Memory B cell (primary cell): ENCODE measurements around the gene ZNF76.
"Not testable (repeated sequence)": the region's sequence is repeated elsewhere in the genome, so short reads cannot be mapped to it uniquely, and the experiment has no call there.

Source experiments
- ATAC-seq: fragments of 150-1000 bp; cut with Tn5 transposase; 2 replicates; pipeline ENCODE4 v1.10.0; 2021; ENCODE audit warnings: low read depth, mild to moderate bottlenecking, moderate library complexity
- DNase-seq, 2 donors: peaks; one replicate each; pipeline ENCODE4 v3.0.0; 2022; ENCODE audit warnings: low spot score in 2 of 2
- H3K27ac Mint-ChIP-seq: one replicate; pipeline ENCODE4 v1.8.0; 2022; ENCODE audit warnings: mild to moderate bottlenecking, moderate library complexity, mixed read lengths
- H3K27me3 Mint-ChIP-seq: one replicate; pipeline ENCODE4 v1.8.0; 2022; ENCODE audit warnings: mixed read lengths
- H3K36me3 Mint-ChIP-seq: one replicate; pipeline ENCODE4 v1.8.0; 2022; ENCODE audit warnings: mild to moderate bottlenecking, mixed read lengths
- H3K4me1 Mint-ChIP-seq: one replicate; pipeline ENCODE4 v1.8.0; 2022; ENCODE audit warnings: mixed read lengths
- H3K4me3 Mint-ChIP-seq: one replicate; pipeline ENCODE4 v1.8.0; 2022; ENCODE audit warnings: mild to moderate bottlenecking, moderate library complexity, mixed read lengths
- H3K9me3 Mint-ChIP-seq: one replicate; pipeline ENCODE4 v1.8.0; 2022; ENCODE audit warnings: mixed read lengths

ZNF76 gene

DNA sequence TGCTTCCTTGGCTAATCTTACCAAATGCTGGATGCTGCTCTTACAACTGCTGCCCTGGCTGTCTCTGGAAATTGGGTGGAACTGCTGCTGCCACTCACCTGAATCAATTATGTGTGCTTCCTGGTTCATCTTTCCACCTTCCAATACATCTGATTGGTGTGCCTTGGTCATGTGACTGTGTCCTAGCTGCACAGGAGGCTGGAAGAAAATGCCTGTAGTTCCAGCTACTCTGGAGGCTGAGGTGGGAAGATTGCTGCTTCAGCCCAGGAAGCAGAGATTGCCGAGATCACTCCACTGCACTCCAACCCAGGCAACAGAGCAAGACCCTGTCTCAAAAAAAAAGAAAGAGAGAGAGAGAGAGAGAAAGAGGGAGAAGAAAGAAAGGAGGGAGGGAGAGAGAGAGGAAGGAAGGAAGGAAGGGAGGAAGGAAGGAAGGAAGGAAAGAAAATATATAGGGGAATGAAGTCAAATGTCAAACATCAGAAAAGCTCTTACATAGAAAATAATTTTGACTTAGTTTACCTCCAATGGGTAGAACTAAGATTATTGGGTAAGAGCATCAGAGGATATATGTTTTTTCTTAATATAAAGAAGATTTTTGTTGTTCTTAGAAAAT lies 68.7 kb downstream of the ZNF76 start:
- DNase-seq (no peak), ATAC-seq (no peak)
- H3K4me3 Mint-ChIP-seq, result no peak overlapping the region
- H3K4me1 Mint-ChIP-seq, result peaks cover 16% of the 10 kb centered on the region
- H3K27me3 Mint-ChIP-seq, result no peaks in the 10 kb centered on the region
- H3K36me3 Mint-ChIP-seq, result peaks cover 15% of the 10 kb centered on the region
- H3K9me3 Mint-ChIP-seq, result peaks cover 3% of the 10 kb centered on the region
- no peak overlapping the region for H3K27ac Mint-ChIP-seq

DNA sequence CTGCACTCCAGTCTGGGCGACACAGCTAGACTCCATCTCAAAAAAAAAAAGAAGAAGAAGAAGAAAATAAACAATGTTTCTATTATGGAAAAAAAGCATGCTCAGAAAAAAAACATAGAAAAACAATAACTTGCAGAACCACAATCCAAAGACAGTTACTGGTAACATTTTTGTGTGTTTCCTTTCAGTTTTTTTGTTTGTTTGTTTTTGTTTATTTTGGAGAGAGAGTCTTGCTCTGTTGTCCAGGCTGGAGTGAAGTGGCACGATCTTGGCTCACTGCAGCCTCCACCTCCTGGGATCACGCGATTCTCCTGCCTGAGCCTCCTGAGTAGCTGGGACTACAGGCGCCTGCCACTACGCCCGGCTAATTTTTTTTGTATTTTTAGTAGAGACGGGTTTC lies 69.4 kb downstream of the ZNF76 start:
- not testable (repeated sequence) for H3K4me3 Mint-ChIP-seq, DNase-seq, H3K9me3 Mint-ChIP-seq, ATAC-seq, H3K27ac Mint-ChIP-seq, H3K27me3 Mint-ChIP-seq
- peaks cover 16% of the 10 kb centered on the region for H3K4me1 Mint-ChIP-seq
- peaks cover 13% of the 10 kb centered on the region for H3K36me3 Mint-ChIP-seq

DNA sequence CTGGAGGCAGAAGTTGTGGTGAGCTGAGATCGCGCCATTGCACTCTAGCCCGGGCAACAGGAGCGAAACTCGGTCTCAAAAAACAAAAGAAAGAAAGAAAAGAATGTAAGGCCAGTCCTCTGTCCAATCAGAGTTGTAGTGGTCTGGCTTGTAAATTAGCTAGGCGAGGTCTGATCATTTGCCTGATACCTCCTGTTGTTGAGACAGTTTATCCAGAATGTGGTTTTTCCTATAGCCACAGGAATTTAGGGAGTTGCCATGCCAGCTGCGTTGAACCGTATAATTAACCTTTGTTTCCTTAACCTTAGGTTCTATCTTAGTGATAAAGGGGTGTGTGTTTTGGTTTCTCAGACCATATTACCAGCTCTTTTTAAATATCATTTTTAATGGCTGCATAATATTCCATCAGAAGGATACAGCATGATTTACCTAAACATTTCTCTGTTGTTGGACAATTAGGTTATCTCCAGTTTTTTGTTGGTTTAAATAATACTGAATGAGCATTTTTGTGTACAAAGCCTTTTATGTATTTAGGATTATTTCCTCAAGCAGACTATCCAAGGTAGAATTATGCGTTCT lies 71.1 kb downstream of the ZNF76 start:
- ATAC-seq (no peak), DNase-seq (no peak)
- Mint-ChIP-seq H3K4me1 (peaks cover 16% of the 10 kb centered on the region), H3K4me3 (no peak overlapping the region), H3K36me3 (peaks cover 11% of the 10 kb centered on the region), H3K27me3 (peaks cover 1% of the 10 kb centered on the region), H3K27ac (no peak overlapping the region), H3K9me3 (peaks cover 5% of the 10 kb centered on the region)

DNA sequence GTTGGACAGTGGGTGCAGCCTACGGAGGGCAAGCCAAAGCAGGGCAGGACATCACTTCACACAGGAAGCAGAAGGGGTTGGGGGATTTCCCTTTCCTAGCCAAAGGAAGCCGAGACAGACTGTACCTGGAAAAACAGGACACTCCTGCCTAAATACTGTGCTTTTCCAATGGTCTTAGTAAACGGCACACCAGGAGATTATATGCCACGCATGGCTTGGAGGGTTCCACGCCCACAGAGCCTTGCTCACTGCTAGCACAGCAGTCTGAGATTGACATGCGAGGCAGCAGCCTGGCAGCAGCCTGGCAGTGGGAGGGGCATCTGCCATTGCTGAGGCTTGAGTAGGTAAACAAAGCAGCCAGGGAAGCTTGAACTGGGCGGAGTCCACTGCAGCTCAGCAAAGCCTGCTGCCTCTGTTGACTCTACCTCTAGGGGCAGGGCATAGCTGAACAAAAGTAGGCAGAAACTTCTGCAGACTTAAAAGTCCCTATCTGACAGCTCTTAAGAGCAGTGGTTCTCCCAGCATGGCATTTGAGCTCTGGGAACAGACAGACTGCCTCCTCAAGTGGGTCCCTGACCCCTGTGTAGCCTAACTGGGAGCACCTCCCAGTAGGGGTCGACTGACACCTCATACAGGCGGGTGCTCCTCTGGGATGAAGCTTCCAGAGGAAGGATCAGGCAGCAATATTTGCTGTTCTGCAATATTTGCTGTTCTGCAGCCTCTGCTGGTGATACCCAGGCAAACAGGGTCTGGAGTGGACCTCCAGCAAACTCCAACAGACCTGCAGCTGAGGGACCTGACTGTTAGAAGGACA lies 72.7 kb downstream of the ZNF76 start:
- H3K4me3 Mint-ChIP-seq, H3K27me3 Mint-ChIP-seq, H3K27ac Mint-ChIP-seq, H3K9me3 Mint-ChIP-seq: not testable (repeated sequence)
- Mint-ChIP-seq H3K36me3 (peaks cover 11% of the 10 kb centered on the region), H3K4me1 (peaks cover 14% of the 10 kb centered on the region)
- peak in 1 of 2 donors; percentile 40 for DNase-seq
- ATAC-seq, result peak; percentile 77

DNA sequence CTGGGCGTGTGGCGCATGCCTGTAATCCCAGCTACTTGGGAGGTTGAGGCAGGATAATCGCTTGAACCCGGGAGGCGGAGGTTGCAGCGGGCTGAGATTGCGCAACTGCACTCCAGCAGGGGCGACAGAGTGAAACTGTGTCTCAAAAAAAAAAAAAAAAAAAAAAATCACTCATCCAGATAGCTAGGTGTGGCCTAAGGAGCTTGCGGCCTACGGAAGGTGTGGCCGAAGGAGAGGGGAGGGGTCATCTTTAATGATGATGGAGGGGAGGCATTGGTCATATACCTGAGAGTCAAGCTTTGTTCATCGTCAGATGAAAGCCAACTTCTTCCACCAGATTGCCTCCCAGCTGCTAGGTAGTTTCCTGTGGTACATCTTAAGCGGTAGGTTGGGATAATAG lies 82.0 kb downstream of the ZNF76 start:
- ATAC-seq (no peak), DNase-seq (no peak)
- Mint-ChIP-seq H3K36me3 (peaks cover 8% of the 10 kb centered on the region), H3K27ac (no peak overlapping the region), H3K4me1 (peaks cover 31% of the 10 kb centered on the region), H3K4me3 (no peak overlapping the region), H3K27me3 (no peaks in the 10 kb centered on the region), H3K9me3 (no peaks in the 10 kb centered on the region)

DNA sequence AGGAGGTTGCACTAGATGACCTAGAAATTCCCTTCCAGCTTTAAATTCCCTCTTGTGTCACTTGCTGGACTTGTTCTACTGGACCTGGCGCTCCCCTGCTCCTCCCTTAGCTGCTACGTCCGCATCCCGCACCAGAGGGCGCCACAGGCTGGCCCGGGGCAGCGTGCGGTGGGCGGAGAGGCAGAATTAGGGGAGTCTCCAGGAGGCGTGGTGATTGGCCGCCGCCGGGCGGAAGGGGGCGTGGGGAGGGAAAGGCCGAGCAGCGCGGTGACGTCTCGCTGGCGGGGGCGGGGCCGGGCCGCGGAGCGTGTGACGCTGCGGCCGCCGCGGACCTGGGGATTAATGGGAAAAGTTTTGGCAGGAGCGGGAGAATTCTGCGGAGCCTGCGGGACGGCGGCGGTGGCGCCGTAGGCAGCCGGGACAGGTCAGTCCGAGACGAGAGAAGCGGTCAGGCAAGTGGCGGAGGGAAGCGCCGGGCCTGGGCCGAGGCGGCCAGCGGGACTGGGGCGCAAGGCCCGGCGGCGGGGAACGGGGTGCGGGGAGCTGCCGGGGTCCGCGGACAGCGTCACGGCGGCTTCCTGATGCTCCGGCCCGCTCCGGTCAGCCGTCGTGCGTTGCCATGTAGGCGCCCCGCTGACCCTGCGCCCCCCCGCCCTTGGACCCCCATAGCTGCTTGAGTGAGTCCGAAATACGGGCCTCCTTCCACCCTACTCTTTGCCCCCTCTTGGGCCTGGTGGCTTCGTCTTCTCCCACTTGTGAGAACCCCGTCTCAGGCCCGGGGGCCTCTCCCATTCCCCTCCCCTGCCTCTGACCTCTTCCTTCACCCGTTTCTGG lies 82.9 kb downstream of the ZNF76 start, which contains the start of gene PPARD:
Gene PPARD (plus strand): TSS at position 301 of the 834 bp plus-strand sequence. CDS start 68,530 bp downstream, outside the sequence.
- Mint-ChIP-seq H3K27ac (peak within 1 kb of the TSS; percentile 94), H3K4me3 (peak within 1 kb of the TSS; percentile 90), H3K4me1 (peaks cover 28% of the 10 kb centered on the region), H3K9me3 (no peaks in the 10 kb centered on the region), H3K27me3 (no peaks in the 10 kb centered on the region), H3K36me3 (peaks cover 8% of the 10 kb centered on the region)
- ATAC-seq (peak; percentile 94), DNase-seq (peak; percentile 99)

DNA sequence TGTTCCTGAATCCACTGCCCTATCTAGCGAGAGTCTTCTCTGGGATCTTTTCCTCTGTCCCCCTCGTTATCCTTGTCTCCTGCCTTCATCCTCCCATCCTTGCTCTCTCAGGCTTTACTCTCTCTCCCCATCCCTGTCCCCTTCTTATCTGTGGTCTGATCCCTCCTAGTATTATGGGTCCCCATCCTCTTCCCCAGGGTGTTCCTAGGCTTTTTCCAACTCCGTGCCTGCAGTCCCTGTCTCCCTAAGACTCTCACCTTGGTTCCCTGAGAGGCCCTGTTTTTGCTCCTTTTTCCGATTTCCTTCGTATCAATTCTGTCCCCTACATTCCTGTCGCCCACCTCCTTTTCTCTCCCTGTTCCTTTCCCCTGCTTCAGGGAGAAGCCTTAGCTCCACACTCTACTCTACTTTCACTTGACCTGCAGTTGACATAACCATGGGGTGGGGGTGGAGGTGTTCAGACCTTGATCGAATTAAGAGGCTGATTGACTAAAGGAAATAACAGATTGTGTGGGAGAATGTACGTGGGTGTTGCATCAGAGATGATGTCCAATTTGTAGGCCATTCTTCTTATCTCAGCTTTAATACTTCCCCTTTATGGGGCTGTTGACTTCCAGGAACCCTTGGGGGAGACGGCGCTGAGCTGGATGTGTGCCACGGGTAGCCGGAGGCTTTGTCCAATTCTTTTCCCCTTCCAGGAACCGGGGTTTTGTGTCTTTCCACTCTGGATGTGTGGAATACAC lies 83.7 kb downstream of the ZNF76 start:
- peaks cover 32% of the 10 kb centered on the region for H3K4me1 Mint-ChIP-seq
- no peaks in the 10 kb centered on the region for H3K27me3 Mint-ChIP-seq
- H3K4me3 Mint-ChIP-seq, result peak overlapping the region; percentile 90
- peak; percentile 28 to 40 for DNase-seq
- H3K36me3 Mint-ChIP-seq, result peaks cover 9% of the 10 kb centered on the region
- peak overlapping the region; percentile 94 for H3K27ac Mint-ChIP-seq
- ATAC-seq, result peak; percentile 42
- no peaks in the 10 kb centered on the region for H3K9me3 Mint-ChIP-seq

DNA sequence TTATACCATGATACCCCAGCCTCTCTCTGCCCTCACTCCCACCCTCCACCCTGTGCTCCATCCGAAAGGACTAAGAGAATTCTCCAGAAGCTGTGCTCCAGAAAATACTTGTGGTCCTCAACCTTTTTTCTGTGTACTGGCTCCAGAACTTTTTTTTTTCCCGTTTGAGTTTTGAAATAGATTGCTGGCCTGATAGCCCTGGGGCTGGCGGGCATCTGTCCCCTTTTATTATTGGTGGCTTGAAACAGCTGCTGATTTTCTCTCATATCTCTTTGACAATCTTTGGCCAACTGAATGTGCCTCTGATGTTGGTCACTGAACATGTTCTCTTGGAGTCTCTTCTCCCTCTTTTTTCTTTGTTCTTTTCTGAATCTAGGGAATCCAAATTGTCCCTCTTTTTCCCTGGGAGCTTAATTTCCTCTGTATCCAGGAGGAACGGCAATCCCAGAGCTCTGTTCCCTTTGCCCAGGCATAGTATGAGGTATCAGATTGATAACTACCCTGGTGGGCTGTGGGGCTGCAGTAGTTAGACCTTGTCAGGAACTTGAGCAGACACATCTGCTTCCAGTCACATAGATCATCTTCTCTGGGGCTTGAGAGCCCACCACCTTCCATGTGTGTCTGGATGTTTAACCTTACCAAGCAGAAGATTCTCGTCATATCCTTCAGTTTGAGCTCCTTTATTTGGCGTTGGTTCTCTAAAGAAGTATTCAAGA lies 84.5 kb downstream of the ZNF76 start:
- Mint-ChIP-seq H3K27ac (peak overlapping the region; percentile 94), H3K9me3 (no peaks in the 10 kb centered on the region), H3K4me3 (peak overlapping the region; percentile 90), H3K4me1 (peaks cover 38% of the 10 kb centered on the region), H3K27me3 (no peaks in the 10 kb centered on the region), H3K36me3 (peaks cover 11% of the 10 kb centered on the region)
- no peak for ATAC-seq
- DNase-seq, result no peak
